ENCODE measurements around the gene RAB7A.
A peak's percentile ranks its signal among the peaks of the same experiment; 100 is the strongest.
"Not testable (repeated sequence)": the region's sequence is repeated elsewhere in the genome, so short reads cannot be mapped to it uniquely, and the experiment has no call there.

Gene RAB7A

DNA sequence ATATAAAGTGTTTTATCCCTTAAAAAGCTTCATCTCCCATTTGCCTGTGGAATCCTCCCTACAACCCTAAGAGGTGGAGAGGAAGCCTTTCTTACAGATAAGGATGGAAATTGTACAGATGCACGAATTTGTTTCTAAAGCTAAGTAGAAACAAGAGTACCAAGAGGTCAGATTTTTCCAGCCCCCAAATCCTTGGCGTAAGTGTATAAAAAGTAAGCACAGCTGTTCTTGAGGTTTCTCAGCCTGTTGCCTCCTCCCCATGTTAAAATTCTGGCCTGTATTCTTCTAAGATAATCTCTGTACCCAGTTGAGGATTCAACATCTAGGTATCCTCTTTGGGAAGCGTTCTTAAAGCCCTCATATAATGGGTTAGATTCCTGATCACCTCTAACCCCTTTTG lies 34.9 kb downstream of the RAB7A start:
- DNase-seq, result no peak

DNA sequence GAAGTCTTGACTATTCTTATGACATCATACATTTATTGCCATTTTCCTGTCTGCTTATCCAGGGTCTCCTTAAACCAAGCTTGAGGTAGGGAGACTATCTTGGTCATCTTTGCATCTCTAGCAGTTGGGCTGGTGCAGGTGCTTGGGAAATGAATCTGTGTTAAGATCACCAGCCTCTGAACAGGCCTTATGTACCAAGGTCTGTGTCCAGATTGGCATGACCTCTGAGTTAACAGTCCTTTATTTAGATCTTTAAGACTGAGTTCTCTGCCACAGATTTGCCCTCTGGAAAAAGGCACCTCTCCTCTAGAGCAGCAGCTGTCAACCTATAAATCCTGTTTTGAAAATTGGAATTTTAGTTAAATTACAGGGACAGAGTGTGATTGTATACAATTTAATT lies 35.4 kb downstream of the RAB7A start:
- DNase-seq, result no peak

DNA sequence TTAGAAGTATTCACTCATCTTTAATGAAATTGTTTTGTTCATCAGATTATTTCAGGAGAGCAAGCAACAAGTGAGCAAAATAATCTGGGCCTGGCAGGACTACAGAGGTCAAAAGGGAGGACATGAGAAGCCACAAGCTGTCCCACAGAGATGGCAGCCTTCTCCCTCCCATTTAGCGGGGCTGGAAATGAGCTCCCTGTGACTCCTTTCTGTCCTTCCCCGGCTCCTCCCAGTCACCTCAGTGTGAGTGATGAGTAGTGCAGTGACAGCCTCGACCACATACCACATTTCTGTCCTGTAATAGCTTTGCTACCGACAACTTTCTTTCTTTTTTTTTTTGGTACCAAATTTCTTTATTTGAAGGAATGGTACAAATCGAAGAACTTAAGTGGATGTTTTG lies 38.0 kb downstream of the RAB7A start:
- DNase-seq, result peak; percentile 53

DNA sequence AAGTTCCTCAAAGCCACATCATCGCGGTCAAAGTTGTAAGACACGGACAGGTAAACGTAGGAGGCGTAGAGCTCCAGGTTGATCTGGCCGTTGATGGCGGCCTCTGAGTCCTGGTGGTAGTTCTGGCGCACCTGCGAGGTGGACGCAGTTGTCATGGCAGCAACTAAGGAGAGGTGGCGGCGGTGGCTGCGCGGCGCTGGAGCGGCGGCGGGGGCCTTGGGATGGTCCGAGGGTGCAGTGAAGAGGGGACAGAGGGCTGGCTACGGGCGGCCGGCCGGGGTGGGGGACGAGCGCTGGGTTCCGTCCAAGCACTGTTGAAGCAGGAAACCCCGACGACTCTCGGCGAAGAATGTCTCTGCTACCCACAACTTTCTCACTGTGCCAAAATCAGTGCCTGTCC lies 38.9 kb downstream of the RAB7A start:
- DNase-seq, result no peak

DNA sequence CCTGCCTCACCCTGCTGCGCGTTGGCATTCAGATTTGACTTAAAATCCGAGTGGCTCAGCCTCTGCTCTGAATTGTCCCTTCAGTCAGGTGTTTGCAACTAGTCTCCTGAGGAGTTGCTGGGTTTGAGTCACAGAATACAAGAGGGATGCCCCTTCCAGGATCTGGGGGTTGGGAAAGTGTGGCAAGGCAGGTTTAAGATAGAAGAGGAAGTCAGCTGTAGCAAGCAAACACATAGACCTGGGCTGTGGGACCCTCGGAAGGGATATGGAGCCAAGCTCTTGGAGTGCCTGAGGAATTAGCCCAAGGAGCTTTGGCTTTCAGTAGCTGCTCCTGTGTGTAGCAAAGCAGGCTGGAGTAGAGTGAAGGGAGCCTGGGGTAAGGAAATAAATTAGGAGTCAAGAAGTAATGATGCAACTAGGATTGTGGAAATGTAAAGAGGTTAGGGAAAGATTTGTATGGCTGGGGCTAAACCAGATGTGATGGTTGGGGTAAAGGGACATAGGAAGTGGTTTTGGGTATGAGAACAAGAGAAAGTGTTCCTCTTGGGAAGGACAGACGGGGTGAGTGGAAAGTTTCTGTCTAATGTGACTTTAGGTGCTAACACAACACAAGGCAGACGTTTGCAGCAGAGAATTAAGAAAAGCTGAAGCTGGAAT lies 41.2 kb downstream of the RAB7A start:
- DNase-seq, result no peak

DNA sequence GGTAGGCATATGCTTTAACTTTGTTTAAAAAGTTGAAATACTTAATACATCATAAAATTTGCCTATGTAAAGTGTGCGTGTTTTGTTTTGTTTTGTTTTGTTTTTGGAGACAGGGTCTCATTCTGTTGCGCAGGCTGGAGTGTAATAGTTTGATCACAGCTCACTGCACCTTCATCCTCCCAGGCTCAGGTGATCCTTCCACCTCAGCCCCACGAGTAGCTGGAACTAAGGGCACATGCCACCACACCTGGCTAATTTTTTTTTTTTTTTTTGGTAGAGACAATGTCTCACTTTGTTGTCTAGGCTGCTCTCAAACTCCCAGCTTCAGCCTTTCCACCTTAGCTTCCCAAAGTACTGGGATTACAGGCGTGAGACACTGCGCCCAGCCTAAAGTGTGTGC lies 42.5 kb downstream of the RAB7A start:
- DNase-seq, result no peak

DNA sequence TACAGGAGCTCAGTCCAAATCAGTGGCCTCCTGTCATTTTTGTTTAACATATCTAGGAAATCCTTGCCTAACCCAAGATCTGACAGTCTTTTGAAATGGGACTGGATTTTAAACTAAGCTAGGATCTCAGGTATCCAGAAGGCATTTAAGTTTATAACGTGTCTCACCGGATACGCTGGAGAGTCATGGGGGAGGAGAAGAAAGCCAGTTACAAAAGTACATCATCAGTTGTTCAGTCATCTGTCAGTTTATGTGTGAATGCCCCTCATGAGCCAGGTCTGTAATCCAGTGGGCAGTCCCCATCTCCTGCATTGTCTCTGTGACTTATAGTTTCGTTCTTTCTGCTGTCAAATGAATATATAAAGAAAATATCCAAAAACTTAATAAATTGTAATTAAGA lies 44.4 kb downstream of the RAB7A start:
- no peak for DNase-seq

DNA sequence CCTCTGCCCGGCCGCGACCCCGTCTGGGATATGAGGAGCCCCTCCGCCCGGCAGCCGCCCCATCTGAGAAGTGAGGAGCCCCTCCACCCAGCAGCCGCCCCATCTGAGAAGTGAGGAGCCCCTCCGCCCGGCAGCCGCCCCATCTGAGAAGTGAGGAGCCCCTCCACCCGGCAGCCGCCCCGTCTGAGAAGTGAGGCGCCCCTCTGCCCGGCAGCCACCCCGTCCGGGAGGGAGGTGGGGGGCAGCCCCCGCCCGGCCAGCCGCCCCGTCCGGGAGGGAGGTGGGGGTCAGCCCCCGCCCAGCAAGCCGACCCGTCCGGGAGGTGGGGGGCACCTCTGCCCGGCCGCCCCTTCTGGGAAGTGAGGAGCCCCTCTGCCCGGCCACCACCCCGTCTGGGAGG lies 47.2 kb downstream of the RAB7A start:
- DNase-seq, result not testable (repeated sequence)

DNA sequence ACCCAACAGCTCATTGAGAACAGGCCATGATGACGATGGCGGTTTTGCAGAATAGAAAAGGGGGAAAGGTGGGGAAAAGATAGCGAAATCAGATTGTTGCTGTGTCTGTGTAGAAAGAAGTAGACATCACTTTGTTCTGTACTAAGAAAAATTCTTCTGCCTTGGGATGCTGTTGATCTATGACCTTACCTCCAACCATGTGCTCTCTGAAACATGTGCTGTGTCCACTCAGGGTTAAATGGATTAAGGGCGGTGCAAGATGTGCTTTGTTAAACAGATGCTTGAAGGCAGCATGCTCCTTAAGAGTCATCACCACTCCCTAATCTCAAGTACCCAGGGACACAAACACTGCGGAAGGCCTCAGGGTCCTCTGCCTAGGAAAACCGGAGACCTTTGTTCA lies 47.6 kb downstream of the RAB7A start:
- not testable (repeated sequence) for DNase-seq

DNA sequence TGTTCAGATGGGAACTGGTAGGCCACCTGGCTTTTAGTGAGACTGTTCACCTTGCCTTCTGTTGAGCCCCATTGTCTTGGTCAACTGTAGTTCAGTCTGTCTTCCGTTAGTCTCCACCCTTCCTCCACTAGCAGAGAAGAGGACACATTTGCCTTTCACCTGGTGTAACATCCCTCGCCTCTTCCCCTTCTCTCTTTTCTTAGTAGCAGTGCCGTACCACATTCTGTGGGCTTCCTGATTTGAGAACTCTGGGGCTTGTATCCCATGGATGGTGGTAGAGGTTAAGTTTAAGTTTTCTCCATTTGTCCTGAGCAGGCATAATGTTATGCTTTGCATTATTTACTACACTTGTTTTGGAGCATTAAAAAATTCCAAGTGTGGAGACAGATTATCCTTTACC lies 49.3 kb downstream of the RAB7A start:
- no peak for DNase-seq

DNA sequence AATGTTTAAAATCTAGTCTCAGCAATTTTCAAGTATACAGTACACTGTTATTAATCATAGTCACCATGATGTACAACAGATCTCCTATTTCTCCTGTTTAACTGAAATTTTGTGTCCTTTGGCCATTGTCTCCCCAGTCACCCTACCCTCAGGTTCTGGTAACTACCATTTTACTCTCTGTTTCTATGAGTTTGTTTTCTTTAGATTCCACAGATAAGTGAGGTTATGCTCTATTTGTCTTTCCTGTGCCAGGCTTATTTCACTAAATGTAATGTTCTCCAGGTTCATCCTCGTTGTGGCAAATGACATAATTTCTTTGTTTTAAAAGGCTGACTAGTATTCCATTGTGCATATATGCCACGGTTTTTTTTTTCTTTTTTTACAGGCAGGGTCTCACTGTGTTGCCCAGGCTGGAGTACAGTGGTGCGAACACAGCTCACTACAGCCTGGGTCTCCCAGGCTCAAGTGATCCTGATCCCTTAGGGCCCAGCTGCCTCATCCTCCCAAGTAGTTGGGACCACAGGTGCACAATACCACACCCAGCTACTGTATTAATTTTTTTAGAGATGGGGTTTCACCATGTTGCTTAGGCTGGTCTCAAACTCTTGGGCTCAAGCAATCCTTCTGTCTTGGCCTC lies 50.0 kb downstream of the RAB7A start:
- DNase-seq, result no peak

DNA sequence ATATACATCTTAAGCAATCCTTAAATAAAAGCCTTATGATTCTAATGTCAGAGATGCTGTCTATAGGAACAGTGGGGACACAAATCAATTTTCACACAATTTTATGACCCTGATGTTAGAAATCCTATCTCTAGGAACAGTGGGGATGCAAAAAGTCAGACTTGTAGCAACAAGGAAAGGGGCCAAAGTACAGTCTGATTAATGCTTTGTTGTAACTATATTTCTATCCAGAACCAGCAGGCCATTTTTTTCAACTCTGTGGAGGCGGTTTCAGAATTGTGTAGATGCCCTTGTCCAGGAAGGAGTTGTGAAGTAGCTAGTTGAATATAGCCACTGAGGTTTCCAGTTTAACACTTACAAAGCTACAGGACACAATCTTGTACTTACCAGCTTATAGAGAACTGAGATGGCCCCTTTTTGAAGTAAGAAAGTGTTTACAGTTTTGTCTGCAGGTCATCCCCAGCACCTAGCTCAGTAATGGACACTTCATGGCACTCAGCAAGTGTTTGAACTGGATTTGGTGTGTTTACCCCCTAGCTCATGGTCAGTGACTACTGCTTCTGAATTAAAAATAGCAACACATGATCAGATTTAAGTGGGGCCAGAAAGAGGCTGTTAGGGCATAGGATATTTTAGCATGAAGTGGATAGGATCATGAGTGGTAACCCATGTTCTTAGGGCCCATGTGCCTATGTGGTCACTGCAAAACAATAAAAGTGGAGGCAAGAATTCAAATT lies 54.3 kb downstream of the RAB7A start:
- no peak for DNase-seq

DNA sequence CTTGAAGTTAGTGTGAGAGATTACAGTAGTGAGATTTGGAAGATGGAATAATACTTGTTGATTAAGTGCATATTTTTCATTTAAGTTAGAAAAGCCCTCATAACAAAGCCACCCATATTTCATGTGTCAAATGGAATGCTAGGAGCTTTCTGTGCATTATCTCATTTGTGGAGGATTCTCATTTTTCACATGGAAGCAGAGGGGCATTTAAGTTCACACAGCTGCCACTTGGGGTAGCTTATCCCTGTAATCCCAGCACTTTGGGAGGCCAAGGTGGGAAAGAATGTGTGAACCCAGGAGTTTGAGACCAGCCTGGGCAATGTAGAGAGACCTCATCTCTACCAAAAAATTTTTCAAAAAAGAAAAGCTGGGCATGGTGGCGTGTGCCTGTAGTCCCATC lies 55.2 kb downstream of the RAB7A start:
- no peak for DNase-seq

DNA sequence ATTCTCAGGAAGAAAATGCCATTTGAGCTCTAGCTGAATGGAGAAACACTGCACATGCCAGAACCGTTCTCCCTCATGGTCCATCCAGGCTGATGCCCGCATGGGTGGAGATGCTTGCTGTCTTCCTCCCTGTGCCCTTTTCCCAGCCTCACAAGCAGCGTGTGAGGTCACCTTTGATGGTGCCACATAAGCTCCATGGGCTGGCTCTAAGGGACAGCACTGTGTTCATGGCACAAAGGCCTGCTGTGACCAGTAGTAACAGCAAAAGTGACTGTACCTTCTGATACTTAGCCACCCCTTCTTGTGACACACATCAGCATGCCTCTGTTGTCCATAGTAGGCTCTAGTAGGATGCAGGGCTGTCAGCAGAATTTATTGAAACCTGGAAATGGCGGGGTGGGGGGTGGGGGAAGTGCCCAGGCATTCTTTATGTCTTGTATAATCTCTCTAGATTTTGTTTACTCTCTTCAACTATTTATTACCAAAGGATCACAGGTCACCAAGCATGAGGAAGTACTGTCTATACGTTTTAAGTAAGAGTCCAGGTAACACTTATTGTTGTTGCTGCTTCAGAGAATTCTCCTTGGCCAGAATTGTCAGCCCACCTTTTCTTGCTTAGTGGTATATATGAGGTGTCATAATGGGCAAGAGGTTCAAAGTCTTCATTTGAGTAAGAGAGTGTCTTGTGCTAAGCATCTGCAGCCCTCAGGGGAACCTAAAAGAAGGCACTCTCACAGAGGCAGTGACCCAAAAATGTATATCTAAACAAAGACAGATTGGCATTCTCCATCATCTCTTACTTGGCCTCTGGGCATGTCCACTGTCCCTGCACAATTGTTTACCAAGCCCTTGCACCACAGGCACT lies 56.5 kb downstream of the RAB7A start:
- no peak for DNase-seq

DNA sequence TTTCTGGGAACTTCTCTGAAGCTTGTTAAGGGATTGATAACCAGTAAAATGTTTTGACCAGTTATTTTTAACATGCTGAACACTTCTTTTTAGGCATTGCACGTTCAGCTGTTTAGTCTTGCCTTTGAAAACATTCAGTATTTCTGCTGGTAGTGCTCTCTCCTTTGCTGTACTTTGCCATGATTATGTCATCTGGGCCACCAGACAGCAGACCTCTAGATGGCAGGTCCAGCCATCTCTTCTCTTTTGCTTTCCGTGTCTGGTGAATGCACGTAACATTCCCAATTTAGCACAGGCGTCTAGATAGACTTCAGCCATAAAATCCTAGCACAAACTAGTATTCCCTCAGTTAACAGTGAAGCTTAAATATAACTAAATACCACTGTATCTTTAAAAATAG lies 57.8 kb downstream of the RAB7A start:
- DNase-seq, result no peak

DNA sequence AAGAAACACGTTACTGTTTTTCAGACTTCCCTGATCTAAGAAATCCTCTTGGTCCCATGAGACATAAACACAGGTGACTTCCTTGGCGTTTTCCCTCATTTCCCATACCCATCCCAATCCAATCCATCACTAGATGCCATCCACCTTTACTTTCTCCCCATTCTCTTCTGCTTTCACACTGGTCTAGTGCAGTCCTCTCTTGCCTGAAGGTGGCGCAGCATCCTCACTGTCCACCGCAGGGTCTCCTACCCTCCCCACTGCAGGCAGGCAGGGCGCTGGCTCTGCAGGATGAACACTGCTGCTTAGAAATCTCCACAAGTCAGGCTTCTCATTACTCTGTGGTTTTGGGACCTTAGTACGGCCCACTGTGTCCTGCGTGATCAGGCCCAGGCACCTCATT lies 58.2 kb downstream of the RAB7A start:
- DNase-seq, result peak; percentile 70

DNA sequence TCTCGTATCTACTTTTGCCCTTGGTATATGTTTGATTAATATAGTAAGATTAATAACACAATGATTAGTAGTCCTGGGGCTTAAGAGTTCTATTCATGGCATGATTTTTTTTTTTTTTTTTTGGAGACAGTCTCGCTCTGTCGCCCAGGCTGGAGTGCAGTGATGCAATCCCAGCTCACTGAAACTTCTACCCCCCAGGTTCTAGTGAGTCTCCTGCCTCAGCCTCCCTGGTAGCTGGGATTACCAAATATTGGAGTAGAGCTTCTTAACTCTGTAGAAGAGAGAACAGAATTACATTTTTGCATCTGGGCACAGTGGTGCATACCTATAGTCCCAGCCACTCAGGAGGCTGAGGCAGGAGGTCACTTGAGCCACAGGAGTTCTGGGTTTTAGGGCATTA lies 58.9 kb downstream of the RAB7A start:
- no peak for DNase-seq

DNA sequence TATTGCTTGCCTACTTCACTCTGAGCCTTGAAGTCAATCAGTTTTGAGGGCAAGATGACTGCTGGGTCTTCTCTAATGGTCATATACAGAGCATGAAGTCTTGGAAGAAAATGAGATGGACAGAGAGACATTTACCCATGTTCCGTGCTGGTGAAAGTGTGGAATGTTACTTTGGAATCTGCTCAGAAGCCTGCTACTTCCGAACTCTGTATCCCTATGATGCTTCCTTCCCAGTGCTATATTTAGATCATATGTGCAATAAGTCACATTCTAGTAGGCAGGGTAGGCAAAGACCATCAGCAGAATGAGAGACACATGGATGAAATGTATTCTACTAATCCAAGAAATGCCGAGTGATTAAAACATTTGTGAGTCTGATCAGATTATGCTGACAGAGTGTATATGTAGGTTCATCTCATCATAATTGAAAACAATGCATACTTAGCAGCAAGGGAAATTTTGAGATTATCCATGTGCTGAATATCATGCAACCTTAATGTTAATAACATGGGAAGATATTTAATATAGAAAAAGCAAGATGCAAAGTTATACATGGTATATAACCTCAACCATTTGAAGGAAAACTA lies 60.5 kb downstream of the RAB7A start:
- no peak for DNase-seq

DNA sequence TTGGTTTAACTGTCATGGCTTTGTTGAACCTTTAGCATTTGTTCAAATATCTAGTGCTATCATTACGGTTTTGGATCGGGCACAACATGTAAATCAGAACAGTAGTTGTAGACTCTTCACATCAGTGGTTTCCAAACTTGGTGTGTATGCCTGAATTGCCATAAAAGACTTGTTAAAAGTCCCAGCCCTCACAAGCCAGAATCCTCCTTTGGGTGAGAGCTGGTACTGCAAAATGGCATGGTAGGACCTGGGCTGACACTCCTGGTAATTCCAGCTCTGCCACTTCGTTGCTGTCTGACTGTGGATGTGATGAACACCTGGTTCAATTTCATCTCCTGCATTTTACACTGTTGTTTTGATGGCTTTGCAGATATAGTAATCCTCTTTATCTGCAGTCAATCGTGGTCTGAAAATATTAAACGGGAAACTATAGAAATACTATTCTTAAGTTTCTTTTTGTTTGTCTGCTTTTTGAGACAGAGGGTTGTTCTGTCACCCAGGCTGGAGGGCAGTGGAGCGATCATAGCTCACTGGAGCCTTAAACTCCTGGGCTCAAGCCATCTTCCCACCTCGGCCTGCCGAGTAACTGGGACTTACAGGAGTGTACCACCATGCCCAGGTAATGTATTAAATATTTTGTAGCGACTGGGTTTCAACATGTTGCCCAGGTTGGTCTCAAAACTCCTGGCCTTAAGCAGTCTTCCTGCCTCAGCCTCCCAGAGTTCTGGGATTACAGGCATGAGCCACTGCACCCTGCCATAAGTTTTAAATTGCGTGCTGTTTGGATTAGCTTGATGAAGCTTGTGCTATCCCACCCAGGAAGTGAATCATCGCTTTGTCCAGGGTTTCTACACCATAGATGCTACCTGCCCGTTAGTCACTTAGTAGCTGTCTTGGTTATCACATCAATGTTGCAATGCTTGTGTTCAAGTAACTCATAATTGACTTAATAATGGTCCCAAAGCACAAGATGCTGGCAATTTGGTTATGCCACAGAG lies 61.6 kb downstream of the RAB7A start:
- DNase-seq, result peak; percentile 53

DNA sequence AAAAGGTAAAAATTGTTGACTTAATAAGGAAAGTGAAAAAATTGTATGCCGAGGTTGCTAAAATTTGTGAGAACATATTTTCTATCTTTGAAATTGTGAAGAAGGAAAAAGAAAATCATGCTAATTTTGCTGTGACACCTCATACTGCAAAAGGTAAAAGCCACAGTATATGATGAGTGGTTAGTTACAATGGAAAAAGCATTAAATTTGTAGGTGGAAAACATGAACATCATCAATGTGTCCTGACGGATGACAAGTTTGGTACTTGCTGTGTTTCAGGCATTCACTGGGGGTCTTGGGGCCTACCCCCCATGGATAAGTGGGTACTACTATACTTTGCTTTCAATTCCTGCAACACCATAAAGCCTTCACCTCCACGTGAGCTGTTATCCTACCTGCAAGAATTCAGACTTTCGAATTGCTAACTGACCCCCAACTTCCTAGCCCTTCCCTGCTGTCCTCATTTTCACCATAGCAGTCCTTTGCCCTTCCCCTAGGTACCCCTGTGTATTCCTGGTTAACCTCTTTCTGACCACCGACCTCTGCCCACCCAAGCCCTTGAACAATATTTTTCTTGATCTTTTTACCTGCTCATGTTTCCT lies 62.4 kb downstream of the RAB7A start:
- peak; percentile 35 for DNase-seq

DNA sequence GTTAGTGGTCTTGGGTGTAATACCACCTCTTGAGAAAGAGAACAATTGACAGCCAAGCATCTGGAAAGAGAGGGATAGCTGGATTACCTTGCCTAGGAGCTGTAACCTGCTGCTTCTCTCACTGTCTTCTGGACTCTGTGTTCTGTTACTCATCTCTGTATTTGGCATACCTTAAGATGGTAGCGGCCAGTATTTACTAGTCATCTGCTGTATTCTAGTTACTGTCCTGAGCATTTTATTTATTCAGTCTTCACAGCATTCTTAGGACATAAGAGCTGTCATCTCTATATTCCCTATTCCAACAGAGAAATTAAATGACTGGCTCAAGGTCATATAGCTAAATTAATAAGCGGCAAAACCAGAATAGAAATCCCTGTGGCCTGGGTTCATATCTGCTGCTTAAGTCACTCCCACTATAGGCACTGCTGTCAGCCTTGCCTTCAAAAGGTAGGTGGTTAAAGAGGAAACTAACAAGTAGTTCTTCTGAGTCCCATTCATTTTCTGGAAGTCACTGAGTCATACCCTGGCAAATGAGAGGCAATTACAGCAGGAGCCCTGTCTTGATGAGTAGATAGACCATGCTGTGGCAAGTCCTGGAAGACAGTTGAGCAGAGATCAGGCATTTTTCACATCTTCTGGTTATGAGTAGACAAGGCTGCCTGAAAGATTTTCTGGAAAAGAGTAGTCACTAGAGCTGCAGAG lies 68.2 kb downstream of the RAB7A start:
- DNase-seq, result peak; percentile 61

Data from stimulated activated CD4-positive, alpha-beta T cell treated with anti-CD3 and anti-CD28 coated beads, Interleukin-15, amount 100 ng/mL, for 24 hours (primary cell).